HCT116 (cell line): ENCODE data around the gene MAP1LC3B.

Experiments
- CBX3 ChIP-seq: IDR thresholded peaks from 2 replicates; pipeline ENCODE4 v1.6.1; 2012; ENCODE audit warnings: low read depth
- CTCF ChIP-seq, 3 experiments: fragments of 200-600 bp in 1 of 3; sonication (generic) in 1 of 3; IDR thresholded peaks in 2 of 3; conservative IDR thresholded peaks in 1 of 3; 2 replicates each; pipeline ENCODE4 v1.5.1; 2012 to 2017; ENCODE audit warnings: low read depth in 2 of 3, low read length in 2 of 3, antibody characterized with exemption in 1 of 3, borderline replicate concordance in 1 of 3, control low read depth in 1 of 3, mild to moderate bottlenecking in 1 of 3, mixed read lengths in 1 of 3, mixed run types in 1 of 3, moderate library complexity in 1 of 3; ENCODE audit not compliant: insufficient read depth in 1 of 3
- EZH2 ChIP-seq: fragments of 200-600 bp; sonication (generic); IDR thresholded peaks from 2 replicates; pipeline ENCODE4 v1.6.1; 2017; ENCODE audit warnings: antibody characterized with exemption, mixed run types
- EZH2phosphoT487 ChIP-seq: fragments of 200-600 bp; IDR thresholded peaks from 2 replicates; pipeline ENCODE4 v1.6.1; 2018; ENCODE audit warnings: antibody characterized with exemption, borderline replicate concordance
- JUND ChIP-seq: IDR thresholded peaks from 2 replicates; pipeline ENCODE4 v1.6.1; 2012
- MAX ChIP-seq: IDR thresholded peaks from 2 replicates; pipeline ENCODE4 v1.6.1; 2012
- POLR2A ChIP-seq: IDR thresholded peaks from 2 replicates; pipeline ENCODE4 v1.7.0; 2011; ENCODE audit warnings: borderline replicate concordance; ENCODE audit not compliant: insufficient read depth, insufficient read length; ENCODE audit errors: extremely low read depth
- SP1 ChIP-seq: IDR thresholded peaks from 2 replicates; pipeline ENCODE4 v1.6.1; 2012; ENCODE audit warnings: low read depth
- SRF ChIP-seq: IDR thresholded peaks from 2 replicates; pipeline ENCODE4 v1.6.1; 2012; ENCODE audit warnings: low read depth
- YY1 ChIP-seq: IDR thresholded peaks from 2 replicates; pipeline ENCODE4 v1.6.1; 2011; ENCODE audit warnings: low read length, low read depth, moderate library complexity, mild to moderate bottlenecking; ENCODE audit not compliant: insufficient replicate concordance; ENCODE audit errors: extremely low read depth
- ZFX ChIP-seq: fragments of 450-650 bp; IDR thresholded peaks from 2 replicates; pipeline ENCODE4 v1.6.1; 2017

- no peak for TF ChIP-seq CTCF (IDR thresholded peaks at IDR 0.05 in 2 of 3, conservative IDR thresholded peaks at IDR 0.05 in 1 of 3; ENCODE audit: borderline replicate concordance in 1 of 3, insufficient read depth in 1 of 3, low read depth in 2 of 3, low read length in 2 of 3)
- TF ChIP-seq POLR2A: no peak
- no peak for TF ChIP-seq JUND
- TF ChIP-seq CBX3: no peak
- TF ChIP-seq SRF: no peak
- TF ChIP-seq EZH2: no peak
- no peak for TF ChIP-seq EZH2phosphoT487
- no peak for TF ChIP-seq SP1
- TF ChIP-seq MAX: no peak
- no peak for TF ChIP-seq YY1
- TF ChIP-seq ZFX: no peak
Measured at GRCh38 chr16:87422106-87422505, 30.0 kb downstream of the MAP1LC3B start.
